OCI-LY1 (cell line): ENCODE results near the gene ADNP.

Experiments used
- EZH2 ChIP-seq: fragments of 200-600 bp; sonication (generic), shearing (Covaris generic); IDR thresholded peaks from 2 replicates; pipeline ENCODE4 v1.8.0; 2017; ENCODE audit warnings: borderline replicate concordance, mixed run types, mild to moderate bottlenecking, antibody characterized with exemption, low read length, moderate library complexity, mixed read lengths
- TF ChIP-seq, protein P1 (sequence below): fragments of 200-600 bp; sonication (generic), shearing (Covaris generic); IDR thresholded peaks from 2 replicates; pipeline ENCODE4 v1.5.1; 2017; ENCODE audit warnings: mild to moderate bottlenecking, antibody characterized with exemption, low read length, moderate library complexity, mixed read lengths

DNA sequence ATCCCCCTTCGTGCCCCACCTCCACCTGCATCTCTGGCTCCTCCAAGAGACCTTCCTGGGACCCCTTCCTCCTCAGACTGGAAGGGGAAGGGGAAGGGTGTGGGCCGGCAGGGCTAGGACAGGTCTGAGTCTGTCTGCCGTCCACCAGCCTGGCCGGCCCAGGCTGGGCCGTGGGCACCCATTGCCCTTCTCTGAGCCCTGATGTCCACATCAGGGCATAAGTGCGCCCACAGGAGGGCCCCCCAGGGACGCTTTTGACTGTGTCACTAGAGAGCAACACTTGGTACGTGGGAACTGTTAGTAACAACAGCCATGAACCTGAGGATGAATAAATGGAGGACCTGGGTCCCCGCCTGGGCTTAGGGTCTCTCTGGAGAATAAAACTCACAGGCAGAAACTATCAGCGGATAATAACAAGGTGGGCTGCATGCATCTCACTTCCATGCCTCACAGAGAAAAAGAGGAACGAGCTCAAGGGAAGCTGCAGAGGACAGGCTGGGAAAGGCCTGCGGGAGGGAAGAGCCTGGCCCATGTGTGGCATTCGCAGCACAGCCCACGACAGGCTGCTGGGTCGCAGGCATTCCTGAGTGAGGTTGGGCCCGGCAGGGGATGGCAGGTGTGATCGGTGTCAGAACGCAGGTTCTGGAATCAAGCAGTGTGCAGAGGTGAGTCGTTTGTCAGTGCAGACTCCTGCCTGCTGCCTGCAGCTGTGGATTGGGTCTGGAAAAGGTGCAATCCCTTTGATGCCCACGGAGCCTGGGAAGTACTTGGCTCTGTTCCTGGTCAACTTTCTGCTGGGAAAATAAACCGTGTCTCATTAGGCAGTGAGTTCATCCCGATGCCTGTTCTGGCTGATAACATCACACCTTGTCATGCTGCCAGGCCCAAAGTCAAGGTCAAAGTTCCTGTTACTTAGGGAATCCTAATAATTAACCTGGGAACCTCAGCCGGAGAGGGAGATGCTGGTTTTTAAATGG lies 75.5 kb downstream of the ADNP start:
- TF ChIP-seq, protein P1, sequence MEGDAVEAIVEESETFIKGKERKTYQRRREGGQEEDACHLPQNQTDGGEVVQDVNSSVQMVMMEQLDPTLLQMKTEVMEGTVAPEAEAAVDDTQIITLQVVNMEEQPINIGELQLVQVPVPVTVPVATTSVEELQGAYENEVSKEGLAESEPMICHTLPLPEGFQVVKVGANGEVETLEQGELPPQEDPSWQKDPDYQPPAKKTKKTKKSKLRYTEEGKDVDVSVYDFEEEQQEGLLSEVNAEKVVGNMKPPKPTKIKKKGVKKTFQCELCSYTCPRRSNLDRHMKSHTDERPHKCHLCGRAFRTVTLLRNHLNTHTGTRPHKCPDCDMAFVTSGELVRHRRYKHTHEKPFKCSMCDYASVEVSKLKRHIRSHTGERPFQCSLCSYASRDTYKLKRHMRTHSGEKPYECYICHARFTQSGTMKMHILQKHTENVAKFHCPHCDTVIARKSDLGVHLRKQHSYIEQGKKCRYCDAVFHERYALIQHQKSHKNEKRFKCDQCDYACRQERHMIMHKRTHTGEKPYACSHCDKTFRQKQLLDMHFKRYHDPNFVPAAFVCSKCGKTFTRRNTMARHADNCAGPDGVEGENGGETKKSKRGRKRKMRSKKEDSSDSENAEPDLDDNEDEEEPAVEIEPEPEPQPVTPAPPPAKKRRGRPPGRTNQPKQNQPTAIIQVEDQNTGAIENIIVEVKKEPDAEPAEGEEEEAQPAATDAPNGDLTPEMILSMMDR: no peak
- no peak for TF ChIP-seq EZH2
